GM18498 (cell line): ENCODE measurements around the gene TESK1.

Experiments used
- ATAC-seq: cut with Tn5 transposase; IDR thresholded peaks from one replicate; pipeline ENCODE4 v1.9.1; 2021; ENCODE audit warnings: mild to moderate bottlenecking, moderate library complexity; ENCODE audit not compliant: unreplicated experiment

Gene TESK1

DNA sequence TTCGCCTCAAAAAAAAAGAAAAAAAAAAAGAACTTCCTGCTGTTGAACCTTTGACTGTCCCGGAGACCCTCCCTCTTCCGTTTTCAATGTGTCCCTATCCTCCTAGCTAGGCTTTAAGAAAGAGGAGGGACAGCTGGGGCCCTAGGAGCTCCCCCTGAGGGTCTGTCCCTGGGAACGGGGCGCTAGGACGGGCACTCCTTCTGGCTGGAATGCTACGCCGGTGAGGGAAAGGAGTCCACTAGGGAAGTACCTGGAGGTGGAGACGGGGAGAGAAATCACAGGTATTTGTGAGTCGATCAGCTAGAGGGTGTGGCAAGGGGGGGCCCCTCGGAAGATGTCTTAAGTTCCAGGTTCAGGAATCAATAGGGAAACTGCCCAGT, 41.1 kb downstream of the TESK1 start:
- no peak for ATAC-seq

DNA sequence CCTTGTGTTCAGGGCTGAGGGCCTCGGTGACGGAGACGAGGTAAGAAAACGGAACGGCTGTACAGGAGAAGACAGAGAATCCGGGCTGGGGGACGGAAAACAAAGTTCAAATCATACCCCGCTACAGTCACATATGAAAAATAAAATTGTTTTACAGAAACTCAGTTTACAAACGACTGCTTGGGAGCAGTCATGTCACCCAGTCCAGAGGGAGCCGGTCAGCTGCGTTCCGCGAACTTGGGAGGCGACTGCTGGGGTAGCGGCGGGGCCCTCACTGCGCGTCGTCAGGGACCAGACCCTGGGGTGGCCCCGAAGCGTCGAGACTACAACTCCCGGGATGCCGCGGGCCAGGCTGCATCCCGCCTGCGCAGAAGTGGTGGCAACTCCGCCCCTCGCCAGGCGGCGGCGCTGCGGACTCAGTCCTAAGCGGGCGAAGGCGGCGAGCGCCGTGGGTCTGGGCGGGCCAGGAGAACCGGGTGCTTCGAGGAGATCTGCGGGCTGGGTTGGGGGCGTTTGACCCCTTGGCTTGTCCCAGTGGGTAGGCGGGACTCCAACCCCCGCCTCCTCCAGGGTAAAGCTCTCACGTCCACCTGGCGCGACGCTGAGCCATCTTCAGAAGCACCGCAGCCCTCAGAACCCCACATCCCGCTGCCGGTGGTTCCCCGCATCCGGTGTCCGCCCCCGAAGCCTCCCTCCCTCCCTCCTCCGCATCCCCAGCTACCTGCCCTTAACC, 41.6 kb downstream of the TESK1 start:
- peak; percentile 91 for ATAC-seq

GRCh38 chr9:35649431-35650340, 44.6 kb downstream of the TESK1 start:
- ATAC-seq = no peak

- ATAC-seq = no peak
Observed at GRCh38 chr9:35650341-35651158, 45.5 kb downstream of the TESK1 start, which contains the start of gene SIT1. TSS of gene SIT1 (minus strand) at chr9:35650931. CDS start at chr9:35650853, 78 bp downstream.

- no peak for ATAC-seq
Observed at GRCh38 chr9:35651956-35652828, 47.1 kb downstream of the TESK1 start.

- ATAC-seq = no peak
Observed at GRCh38 chr9:35652829-35653209, 47.8 kb downstream of the TESK1 start.

- ATAC-seq = no peak
Observed at GRCh38 chr9:35653611-35654010, 48.5 kb downstream of the TESK1 start.

DNA sequence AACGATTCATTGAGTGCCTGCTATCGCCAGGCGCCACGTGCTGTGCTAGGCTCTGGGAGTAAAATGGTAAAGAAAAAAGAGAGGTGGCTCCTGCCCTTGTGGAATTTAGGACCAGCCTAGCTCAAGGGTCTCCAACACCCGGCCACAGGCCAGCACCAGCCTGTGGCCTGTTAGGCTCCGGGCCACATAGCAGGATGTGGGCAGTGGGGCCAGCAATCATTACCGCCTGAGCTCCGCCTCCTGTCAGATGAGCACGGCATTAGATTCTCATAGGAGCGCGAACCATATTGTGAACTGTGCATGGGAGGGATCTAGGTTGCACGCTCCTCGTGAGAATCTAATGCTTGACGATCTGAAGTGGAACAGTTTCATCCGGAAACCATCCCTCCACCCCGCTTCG, 51.3 kb downstream of the TESK1 start:
- ATAC-seq = no peak

- ATAC-seq = no peak
Observed at GRCh38 chr9:35656831-35657545, 51.9 kb downstream of the TESK1 start.

DNA sequence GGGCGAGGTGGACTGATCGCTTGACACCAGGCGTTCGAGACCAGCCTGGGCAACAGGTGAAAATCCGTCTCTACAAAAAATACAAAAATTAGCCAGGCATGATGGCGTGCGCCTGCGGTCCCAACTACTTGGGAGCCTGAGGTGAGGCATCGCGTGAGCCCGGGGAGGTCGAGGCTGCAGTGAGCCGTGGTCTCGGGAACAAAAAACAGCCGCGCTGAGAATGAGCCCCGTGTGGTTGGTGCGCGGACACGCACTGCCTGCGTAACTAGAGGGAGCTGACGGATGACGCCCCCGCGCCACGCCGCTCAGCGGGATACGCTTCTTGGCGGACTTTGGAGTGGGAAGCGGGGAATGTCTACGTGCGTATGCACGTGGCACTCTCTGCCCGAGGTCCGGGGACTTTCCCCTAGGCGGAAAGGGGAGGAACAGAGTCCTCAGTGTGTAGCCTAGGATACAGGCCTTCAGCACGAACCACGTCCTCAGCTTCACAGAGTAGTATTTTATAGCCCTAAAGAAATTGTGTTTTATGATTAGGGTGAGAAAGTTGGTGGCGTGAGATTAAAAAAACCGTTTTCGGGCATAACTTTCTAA, 52.6 kb downstream of the TESK1 start, which contains the start of gene RMRP:
Gene RMRP (minus strand): TSS at position 474 of the 591 bp plus-strand sequence.
- peak; percentile 87 for ATAC-seq

DNA sequence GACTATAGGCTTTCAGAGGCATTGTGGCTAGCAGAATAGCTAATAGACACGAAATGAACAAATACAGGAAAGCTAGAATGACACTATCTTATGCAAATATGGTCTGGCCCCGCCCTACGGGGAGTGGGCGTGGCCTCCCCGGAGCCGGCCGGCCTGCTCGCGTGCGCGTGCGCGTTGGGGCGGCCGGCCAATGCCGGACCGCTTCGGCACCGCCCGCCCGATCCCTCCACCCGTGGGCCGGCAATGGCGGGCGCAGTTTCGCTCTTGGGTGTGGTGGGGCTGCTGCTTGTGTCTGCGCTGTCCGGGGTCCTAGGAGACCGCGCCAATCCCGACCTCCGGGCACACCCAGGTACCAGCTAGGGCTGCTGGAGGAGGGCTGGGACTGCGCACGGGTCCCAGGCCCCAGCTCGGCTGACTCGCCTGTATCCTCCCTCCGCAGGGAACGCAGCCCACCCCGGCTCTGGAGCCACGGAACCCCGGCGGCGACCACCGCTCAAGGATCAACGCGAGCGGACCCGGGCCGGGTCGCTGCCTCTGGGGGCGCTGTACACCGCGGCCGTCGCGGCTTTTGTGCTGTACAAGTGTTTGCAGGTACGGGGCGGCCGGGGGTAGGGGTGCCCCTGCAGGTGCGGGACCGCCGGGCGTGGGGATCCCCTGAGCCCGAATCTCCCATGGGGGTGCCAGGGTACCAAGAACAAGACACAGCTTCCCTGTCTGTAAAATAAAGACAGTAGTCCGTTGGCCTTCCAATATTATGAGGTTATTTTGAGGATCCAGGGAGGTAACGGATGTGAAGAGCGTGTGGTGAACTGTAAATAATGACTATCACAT, 53.3 kb downstream of the TESK1 start, which contains the start of gene CCDC107:
Gene CCDC107 (plus strand): TSS at position 156 of the 831 bp plus-strand sequence. CDS start 88 bp downstream, at position 244.
- peak; percentile 71 for ATAC-seq

DNA sequence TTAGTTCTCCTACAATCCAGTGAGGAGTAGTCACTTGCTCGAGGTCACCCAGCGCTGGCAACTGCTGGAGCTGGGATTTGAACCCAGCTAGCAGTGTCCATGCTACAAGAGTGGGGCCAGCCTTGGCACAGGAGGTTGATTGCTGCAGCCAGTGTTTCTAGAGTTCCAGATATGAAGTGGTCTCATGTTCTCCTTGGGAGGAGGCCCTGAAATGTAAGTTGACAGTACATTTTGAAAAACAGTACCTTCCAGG, 53.8 kb downstream of the TESK1 start:
- peak; percentile 1 for ATAC-seq

- ATAC-seq = no peak
Observed at GRCh38 chr9:35659340-35659739, 54.3 kb downstream of the TESK1 start.
